Fibroblast of upper back skin (primary cell): Measurements from ENCODE around the gene DNAJC19.

Source experiments
- DNase-seq: peaks from one replicate; pipeline ENCODE4 v3.0.0-alpha.2; 2013

The DNAJC19 gene

GRCh38 chr3:180959691-180960090, 29.8 kb downstream of the DNAJC19 start:
- no peak for DNase-seq

- DNase-seq: peak; percentile 4
Observed at GRCh38 chr3:180947761-180948390, 41.7 kb downstream of the DNAJC19 start.

DNA sequence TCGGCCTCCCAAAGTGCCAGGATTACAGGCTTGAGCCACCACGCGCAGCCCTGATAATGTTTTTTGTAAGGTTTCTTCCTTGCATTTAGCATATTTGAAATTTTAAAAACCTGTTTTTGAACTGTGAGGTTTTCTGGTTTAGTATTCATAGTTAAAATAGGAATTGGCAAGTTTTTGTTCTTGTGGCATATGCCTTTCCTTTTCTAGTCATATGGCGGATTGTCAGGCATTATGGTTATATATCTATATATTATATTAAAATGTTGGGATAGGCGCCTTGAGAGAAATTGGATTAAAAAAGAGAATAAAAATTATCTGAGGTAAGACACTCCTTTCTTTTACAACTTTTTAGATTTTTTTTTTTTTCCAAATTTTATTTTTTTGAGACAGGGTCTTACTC, 48.7 kb downstream of the DNAJC19 start:
- no peak for DNase-seq

- no peak for DNase-seq
Observed at GRCh38 chr3:180934638-180935037, 54.9 kb downstream of the DNAJC19 start.
